GM18499 (cell line): ENCODE results near the gene EEF2KMT.
"Not testable (repeated sequence)": the region's sequence is repeated elsewhere in the genome, so short reads cannot be mapped to it uniquely, and the experiment has no call there.

Source experiments
- ATAC-seq: cut with Tn5 transposase; IDR thresholded peaks from one replicate; pipeline ENCODE4 v1.9.1; 2021; ENCODE audit warnings: moderate number of reproducible peaks; ENCODE audit not compliant: insufficient read depth, unreplicated experiment

EEF2KMT gene

GRCh38 chr16:5096437-5097060 lies 1.0 kb downstream of the EEF2KMT start:
- ATAC-seq: not testable (repeated sequence)

GRCh38 chr16:5095145-5095830 lies 2.3 kb downstream of the EEF2KMT start:
- not testable (repeated sequence) for ATAC-seq

- not testable (repeated sequence) for ATAC-seq
Measured at GRCh38 chr16:5093746-5094145, 3.8 kb downstream of the EEF2KMT start.

- not testable (repeated sequence) for ATAC-seq
Measured at GRCh38 chr16:5093081-5093480, 4.5 kb downstream of the EEF2KMT start.

- not testable (repeated sequence) for ATAC-seq
Measured at GRCh38 chr16:5090592-5090991, 7.0 kb downstream of the EEF2KMT start.

- not testable (repeated sequence) for ATAC-seq
Measured at GRCh38 chr16:5089911-5090555, 7.6 kb downstream of the EEF2KMT start.

GRCh38 chr16:5088936-5089335 lies 8.7 kb downstream of the EEF2KMT start:
- ATAC-seq: not testable (repeated sequence)

- ATAC-seq: not testable (repeated sequence)
Measured at GRCh38 chr16:5088086-5088790, 9.4 kb downstream of the EEF2KMT start.

- not testable (repeated sequence) for ATAC-seq
Measured at GRCh38 chr16:5085716-5086115, 11.9 kb downstream of the EEF2KMT start.

GRCh38 chr16:5084802-5085201 lies 12.8 kb downstream of the EEF2KMT start:
- not testable (repeated sequence) for ATAC-seq

- ATAC-seq: not testable (repeated sequence)
Measured at GRCh38 chr16:5084099-5084731, 13.4 kb downstream of the EEF2KMT start.

GRCh38 chr16:5083646-5084045 lies 13.9 kb downstream of the EEF2KMT start:
- ATAC-seq: not testable (repeated sequence)

- not testable (repeated sequence) for ATAC-seq
Measured at GRCh38 chr16:5080996-5081395, 16.6 kb downstream of the EEF2KMT start.

- not testable (repeated sequence) for ATAC-seq
Measured at GRCh38 chr16:5080461-5080860, 17.1 kb downstream of the EEF2KMT start.

- no peak for ATAC-seq
Measured at GRCh38 chr16:5078626-5079025, 19.0 kb downstream of the EEF2KMT start.

GRCh38 chr16:5077304-5077703 lies 20.3 kb downstream of the EEF2KMT start:
- ATAC-seq: no peak

- no peak for ATAC-seq
Measured at GRCh38 chr16:5075637-5076036, 22.0 kb downstream of the EEF2KMT start.

GRCh38 chr16:5073771-5074170 lies 23.8 kb downstream of the EEF2KMT start:
- ATAC-seq: not testable (repeated sequence)

- ATAC-seq: no peak
Measured at GRCh38 chr16:5073279-5073629, 24.3 kb downstream of the EEF2KMT start.
